ENCODE results near the gene MAPKAP1.
A peak's percentile ranks its signal among the peaks of the same experiment; 100 is the strongest.
"Not testable (repeated sequence)": the region's sequence is repeated elsewhere in the genome, so short reads cannot be mapped to it uniquely, and the experiment has no call there.

Gene MAPKAP1

DNA sequence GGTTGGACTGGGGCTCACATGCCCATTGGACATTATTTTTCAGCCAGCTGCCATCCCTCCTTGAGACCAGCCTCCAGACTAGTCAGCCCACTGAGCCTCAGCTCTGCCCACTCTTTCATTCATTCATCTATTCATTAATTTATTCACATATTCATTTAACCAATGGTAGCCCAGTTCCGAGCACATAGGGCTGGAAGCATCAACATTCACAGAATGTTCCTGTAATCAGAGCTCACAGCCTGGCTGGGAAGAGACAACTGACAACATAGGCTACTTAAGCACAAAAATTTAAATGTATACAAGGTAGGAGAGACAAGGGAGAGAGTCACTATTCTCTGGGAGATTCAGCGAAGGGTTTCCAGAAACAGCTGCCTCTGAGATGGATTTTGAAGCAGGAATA, 23.2 kb upstream of the MAPKAP1 start:
- no peak for DNase-seq

DNA sequence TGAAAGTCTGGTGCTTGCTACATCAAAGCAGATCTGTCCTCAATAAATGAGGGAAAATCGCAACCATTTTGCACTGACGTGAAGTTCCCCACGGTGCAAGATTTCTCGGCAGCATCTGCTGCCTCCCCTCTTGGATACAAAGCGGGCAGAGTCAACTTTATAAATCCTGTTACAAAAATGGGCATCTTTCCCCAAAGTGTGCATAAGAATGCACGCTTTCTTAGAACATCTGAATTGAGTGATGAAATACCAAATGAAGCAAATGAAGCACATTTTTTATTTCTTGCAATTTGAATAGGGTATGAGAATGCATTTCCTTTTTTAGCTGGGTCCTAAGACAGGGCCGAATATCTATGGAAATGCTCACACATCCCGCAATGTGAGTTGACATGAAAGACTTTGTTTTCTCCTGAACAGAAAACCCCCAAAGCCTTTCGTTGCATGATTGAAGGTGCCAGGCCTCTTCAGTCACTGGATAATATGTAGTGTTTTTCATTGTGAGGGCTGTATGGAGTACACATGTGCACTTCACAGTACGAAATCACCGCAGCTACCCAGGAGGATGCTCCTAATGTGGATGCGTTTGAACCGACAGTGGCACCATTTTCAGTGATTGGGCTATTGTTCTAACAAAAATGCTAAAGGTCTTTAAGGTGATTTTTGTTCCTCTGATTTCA, 19.6 kb upstream of the MAPKAP1 start:
- DNase-seq, result no peak

- DNase-seq, result no peak
Observed at GRCh38 chr9:125707472-125707804, 430 bp upstream of the MAPKAP1 start.

DNA sequence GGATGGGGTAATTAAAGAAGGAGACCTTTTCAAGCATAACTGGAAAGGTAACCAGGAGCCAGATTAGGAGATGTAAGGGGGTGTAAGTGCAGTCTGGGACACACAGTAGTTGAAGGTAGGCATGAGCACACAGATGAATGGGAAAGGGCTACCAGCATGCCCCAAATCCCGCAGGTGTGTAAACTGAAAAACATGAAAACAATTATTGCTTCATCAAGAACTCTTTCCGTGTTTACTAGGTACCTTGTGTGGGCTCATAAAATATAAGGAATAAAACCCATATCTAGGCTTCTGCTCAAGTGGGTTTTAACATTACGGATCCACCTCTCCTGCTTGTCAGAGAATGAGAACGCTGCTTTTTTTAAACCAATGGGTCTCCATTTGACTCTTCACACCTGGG, 1.1 kb downstream of the MAPKAP1 start:
- no peak for DNase-seq

GRCh38 chr9:125703662-125704061, 3.3 kb downstream of the MAPKAP1 start:
- DNase-seq, result no peak

DNA sequence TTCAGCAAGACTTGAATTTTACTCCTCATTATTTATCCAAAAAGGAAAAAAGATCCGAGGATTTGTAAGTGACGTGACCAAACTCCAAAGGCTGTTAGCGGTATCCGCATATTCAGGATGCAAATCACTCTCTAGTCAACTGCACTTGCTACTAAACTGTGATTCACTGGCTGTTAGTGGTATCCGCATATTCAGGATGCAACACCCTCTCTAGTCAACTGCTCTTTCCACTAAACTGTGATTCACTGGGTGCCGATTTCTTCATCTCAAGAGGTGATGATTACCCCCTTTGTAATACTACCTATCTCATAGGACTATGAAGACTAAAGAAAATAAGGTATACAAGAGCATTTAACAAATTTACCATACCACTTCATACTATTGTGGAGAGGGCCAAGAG, 5.7 kb downstream of the MAPKAP1 start:
- DNase-seq, result no peak

GRCh38 chr9:125700791-125701190, 6.2 kb downstream of the MAPKAP1 start:
- peak; percentile 51 to 52 for DNase-seq

DNA sequence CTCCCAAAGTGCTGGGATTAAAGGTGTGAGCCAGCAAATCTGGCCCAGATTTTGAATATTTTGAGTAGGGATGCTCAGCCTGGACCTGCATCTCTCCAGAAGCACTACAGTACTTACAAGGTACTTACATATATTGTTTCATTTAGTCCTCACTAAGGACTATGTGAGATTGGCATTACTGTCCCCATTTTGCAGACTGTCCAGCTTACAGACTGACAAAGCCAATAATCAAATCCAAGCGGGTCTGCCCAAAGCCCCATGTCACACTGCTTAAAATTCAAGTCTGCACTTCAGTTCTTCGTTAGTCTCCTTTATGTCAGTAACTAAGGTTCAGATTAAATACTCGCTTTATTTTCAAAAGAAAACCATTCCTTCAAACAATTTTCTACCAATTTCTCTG, 7.1 kb downstream of the MAPKAP1 start:
- DNase-seq, result no peak

GRCh38 chr9:125696106-125696647, 10.8 kb downstream of the MAPKAP1 start:
- DNase-seq, result no peak

DNA sequence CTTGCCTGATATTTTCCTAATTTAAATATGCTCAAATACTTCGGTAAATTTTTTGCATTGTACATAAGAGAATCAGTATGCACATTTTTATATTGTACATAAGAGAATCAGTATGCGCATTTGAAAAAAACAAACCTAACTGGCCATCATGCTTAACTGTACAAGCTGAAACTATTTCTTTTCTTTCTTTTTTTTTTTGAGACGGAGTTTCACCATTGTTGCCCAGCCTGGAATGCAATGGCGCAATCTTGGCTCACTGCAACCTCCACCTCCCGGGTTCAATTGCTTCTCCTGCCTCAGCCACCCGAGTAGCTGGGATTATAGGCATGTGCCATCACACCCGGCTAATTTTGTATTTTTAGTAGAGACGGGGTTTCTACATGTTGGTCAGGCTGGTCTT, 11.5 kb downstream of the MAPKAP1 start:
- DNase-seq, result not testable (repeated sequence)

GRCh38 chr9:125694478-125694877, 12.5 kb downstream of the MAPKAP1 start:
- no peak for DNase-seq

DNA sequence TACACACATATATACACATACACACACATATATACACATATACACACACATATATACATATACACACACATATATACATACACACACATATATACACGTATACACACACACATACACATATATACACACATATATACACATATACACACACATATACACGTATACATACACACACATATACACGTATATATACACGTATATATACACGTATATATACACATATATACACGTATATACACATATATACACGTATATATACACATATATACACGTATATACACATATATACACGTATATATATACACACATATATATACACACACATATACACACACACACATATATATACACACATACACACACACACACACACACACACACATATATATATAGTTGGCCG, 13.5 kb downstream of the MAPKAP1 start:
- DNase-seq, result not testable (repeated sequence)

GRCh38 chr9:125691869-125692268, 15.1 kb downstream of the MAPKAP1 start:
- DNase-seq, result no peak

DNA sequence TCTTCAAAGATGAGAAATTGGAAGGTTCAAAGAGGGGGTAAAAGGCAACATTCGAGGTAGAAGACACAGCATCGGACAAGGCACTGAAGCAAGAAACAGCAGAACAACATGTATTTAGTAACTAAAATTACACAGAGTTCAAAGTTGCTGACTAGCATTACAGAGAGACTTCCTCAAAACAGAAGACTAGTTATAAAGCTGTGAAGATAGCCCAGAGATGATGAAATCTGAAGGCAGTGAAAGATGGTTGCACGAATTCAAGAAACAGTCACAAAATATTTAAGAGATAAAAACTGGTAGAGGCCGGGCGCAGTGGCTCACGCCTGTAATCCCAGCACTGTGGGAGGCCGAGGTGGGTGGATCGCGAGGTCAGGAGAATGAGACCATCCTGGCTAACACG, 16.3 kb downstream of the MAPKAP1 start:
- DNase-seq, result no peak

DNA sequence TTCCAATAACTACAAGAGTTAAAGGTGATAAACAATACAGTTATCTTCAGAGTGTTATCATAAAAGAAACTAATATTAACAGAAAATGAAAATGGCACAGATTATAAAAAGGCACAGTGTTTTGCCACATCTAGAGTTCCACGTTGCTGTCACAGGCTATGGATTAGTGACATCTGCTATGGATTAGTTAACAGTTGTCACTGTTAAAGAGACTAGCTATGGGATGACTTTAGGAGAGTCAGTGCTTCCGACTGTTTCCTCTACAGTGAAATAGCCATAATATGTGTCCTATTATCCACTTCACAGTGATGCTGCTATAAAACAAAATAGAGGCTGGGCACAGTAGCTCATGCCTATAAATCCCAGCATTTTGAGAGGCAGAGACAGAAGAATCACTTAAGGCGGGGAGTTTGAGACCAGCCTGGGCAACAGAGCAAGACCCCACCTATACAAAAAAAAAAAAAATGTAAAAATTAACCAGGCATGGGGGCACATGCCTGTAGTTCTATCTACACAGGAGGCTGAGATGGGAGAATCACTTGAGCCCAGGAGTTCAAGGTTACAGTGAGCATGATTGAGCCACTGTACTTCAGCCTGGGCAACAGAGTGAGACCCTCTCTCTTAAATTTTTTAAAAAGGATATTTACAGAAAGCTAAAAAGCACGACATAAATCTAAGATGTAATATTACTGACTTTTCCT, 19.7 kb downstream of the MAPKAP1 start:
- DNase-seq, result no peak

DNA sequence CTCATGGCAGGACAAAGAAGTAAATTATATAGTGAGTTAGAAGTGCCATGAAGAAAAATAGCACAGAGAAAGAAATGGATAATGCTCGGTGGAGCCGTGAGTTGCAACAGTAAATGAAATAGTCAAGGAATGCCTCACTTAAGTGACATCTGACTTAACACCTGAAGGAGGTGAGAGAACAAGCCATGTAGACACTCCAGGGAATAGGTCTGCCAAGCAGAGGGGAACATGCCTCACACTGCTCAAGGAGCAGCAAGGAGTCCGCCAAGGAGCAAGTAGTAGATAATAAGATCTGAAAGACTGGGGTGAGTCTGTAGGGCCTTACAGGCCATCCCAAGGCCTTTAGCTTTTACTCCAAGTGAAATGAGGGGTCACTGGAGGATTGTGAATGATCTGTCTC, 21.8 kb downstream of the MAPKAP1 start:
- no peak for DNase-seq

- no peak for DNase-seq
Observed at GRCh38 chr9:125683486-125683885, 23.5 kb downstream of the MAPKAP1 start.

DNA sequence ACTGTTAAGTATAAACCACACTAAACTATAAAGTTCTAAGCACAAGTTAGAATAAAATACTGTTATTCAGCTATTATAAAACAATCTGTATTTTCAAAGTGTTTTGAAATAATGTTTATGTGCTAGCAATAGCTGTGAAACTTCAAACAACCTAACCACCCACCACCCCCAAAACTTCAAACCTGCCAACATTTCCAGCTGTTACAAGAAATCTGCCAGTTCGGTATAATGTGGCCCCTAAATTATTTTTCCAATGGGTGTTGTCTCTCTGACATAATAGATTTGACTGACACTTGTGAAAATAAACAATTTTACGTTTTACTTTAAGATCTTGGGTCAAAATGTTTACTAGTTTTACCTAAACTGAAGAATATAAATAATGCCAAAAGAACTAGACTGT, 24.7 kb downstream of the MAPKAP1 start:
- DNase-seq, result no peak

GRCh38 chr9:125681657-125682056, 25.4 kb downstream of the MAPKAP1 start:
- DNase-seq, result no peak

DNA sequence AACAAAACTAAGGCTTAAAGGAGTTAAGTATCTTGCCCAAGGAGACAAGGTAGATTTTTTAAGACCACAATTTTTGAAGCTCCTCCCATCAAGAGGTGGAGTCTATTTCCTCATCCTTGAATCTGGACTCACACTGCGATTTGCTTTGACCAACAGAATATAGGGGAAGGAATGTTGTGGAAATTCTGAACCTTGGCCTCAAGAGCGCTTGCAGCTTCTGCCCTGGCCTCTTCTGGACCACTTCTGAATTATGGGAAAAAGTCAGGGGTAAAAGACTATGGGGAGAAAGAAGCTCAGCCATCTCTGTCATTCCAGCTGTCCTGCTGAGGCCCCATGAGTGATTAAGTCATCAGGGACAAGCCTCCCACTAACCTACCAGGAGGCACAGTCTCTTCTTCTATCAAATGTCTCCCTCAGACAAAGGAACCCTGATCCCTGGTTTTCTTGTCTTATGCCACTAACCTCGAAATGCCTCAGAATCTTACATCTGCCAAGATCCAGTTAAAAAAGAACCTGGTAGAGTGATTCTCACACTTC, 25.9 kb downstream of the MAPKAP1 start:
- no peak for DNase-seq

GRCh38 chr9:125680445-125680844, 26.6 kb downstream of the MAPKAP1 start:
- DNase-seq, result no peak

- no peak for DNase-seq
Observed at GRCh38 chr9:125679597-125680189, 27.3 kb downstream of the MAPKAP1 start.

- no peak for DNase-seq
Observed at GRCh38 chr9:125674981-125675973, 31.7 kb downstream of the MAPKAP1 start.

Measured in activated T-cell treated with anti-CD3 and anti-CD28 coated beads, Interleukin-2, amount 50 U/mL, for 48 hours (primary cell).